Endothelial cell (in vitro differentiated cells): ENCODE data around the gene CA6. TPM values are rescaled to one million over a fixed set of nuclear protein-coding genes. Genes with fewer than 3 reads are reported as not detected.

Experiments used
- DNase-seq: peaks from one replicate; pipeline ENCODE4 v3.0.0; 2021; ENCODE audit warnings: low spot score
- H3K27ac Mint-ChIP-seq: one replicate; pipeline ENCODE4 v1.8.0; 2021; ENCODE audit warnings: mixed read lengths, inconsistent platforms; ENCODE audit not compliant: unreplicated experiment
- H3K27me3 Mint-ChIP-seq: one replicate; pipeline ENCODE4 v1.8.0; 2021; ENCODE audit warnings: mild to moderate bottlenecking, moderate library complexity, mixed read lengths, inconsistent platforms; ENCODE audit not compliant: unreplicated experiment
- H3K36me3 Mint-ChIP-seq: one replicate; pipeline ENCODE4 v1.8.0; 2021; ENCODE audit warnings: mild to moderate bottlenecking, low read depth, mixed read lengths, inconsistent platforms; ENCODE audit not compliant: unreplicated experiment
- H3K4me1 Mint-ChIP-seq: one replicate; pipeline ENCODE4 v1.8.0; 2021; ENCODE audit warnings: mild to moderate bottlenecking, mixed read lengths, inconsistent platforms; ENCODE audit not compliant: unreplicated experiment
- H3K4me3 Mint-ChIP-seq: one replicate; pipeline ENCODE4 v1.8.0; 2021; ENCODE audit warnings: mild to moderate bottlenecking, mixed read lengths, inconsistent platforms; ENCODE audit not compliant: unreplicated experiment
- H3K9me3 Mint-ChIP-seq: one replicate; pipeline ENCODE4 v1.8.0; 2021; ENCODE audit warnings: mixed read lengths, inconsistent platforms; ENCODE audit not compliant: unreplicated experiment
- CTCF ChIP-seq: fragments of 200-600 bp; sonication (generic); IDR thresholded peaks from one replicate; pipeline ENCODE4 v1.5.0; 2021; ENCODE audit warnings: antibody characterized with exemption; ENCODE audit not compliant: unreplicated experiment
- total RNA-seq: library from RNA; stranded (reverse); fragmentation: NEBNext Ultra II Directional; extraction: Animal tissue kit (Norgen Biotek cat#: 25700); gene quantifications from one replicate; pipeline ENCODE4 v1.2.1, GENCODE V29; 2021; ENCODE audit not compliant: unreplicated experiment

The CA6 gene
- total RNA-seq, 1 donor from 2014 or later: 2.5 TPM

GRCh38 chr1:8980656-8981055, 35.0 kb downstream of the CA6 start:
- H3K36me3 Mint-ChIP-seq: no peaks in the 10 kb centered on the region
- H3K4me1 Mint-ChIP-seq: no peaks in the 10 kb centered on the region
- H3K27ac Mint-ChIP-seq: no peak overlapping the region
- TF ChIP-seq CTCF: no peak
- H3K27me3 Mint-ChIP-seq: peaks cover 2% of the 10 kb centered on the region
- no peak for DNase-seq
- H3K4me3 Mint-ChIP-seq: no peak overlapping the region
- peaks cover 4% of the 10 kb centered on the region for H3K9me3 Mint-ChIP-seq

- Mint-ChIP-seq H3K27me3 (peaks cover 2% of the 10 kb centered on the region), H3K4me3 (no peak overlapping the region), H3K27ac (no peak overlapping the region), H3K9me3 (peaks cover 4% of the 10 kb centered on the region), H3K4me1 (no peaks in the 10 kb centered on the region), H3K36me3 (no peaks in the 10 kb centered on the region)
- TF ChIP-seq CTCF: no peak
- no peak for DNase-seq
Observed at GRCh38 chr1:8981169-8981568, 35.5 kb downstream of the CA6 start.

- Mint-ChIP-seq H3K4me3 (no peak overlapping the region), H3K4me1 (peaks cover 3% of the 10 kb centered on the region), H3K27ac (no peak overlapping the region), H3K36me3 (no peaks in the 10 kb centered on the region), H3K27me3 (peaks cover 4% of the 10 kb centered on the region), H3K9me3 (peaks cover 4% of the 10 kb centered on the region)
- DNase-seq: no peak
- TF ChIP-seq CTCF: no peak
Observed at GRCh38 chr1:8984203-8984602, 38.5 kb downstream of the CA6 start.

- no peak for DNase-seq
- Mint-ChIP-seq H3K36me3 (no peaks in the 10 kb centered on the region), H3K9me3 (peaks cover 4% of the 10 kb centered on the region), H3K4me1 (peaks cover 3% of the 10 kb centered on the region), H3K27ac (no peak overlapping the region), H3K4me3 (no peak overlapping the region), H3K27me3 (peaks cover 4% of the 10 kb centered on the region)
- no peak for TF ChIP-seq CTCF
Observed at GRCh38 chr1:8984990-8985389, 39.3 kb downstream of the CA6 start.

- Mint-ChIP-seq H3K9me3 (peaks cover under 1% of the 10 kb centered on the region), H3K36me3 (no peaks in the 10 kb centered on the region), H3K27ac (no peak overlapping the region), H3K27me3 (peaks cover 4% of the 10 kb centered on the region), H3K4me1 (peaks cover 3% of the 10 kb centered on the region), H3K4me3 (no peak overlapping the region)
- no peak for DNase-seq
- TF ChIP-seq CTCF: no peak
Observed at GRCh38 chr1:8985915-8986813, 40.5 kb downstream of the CA6 start.
